Measurements from ENCODE around the gene ACTN1.

DNA sequence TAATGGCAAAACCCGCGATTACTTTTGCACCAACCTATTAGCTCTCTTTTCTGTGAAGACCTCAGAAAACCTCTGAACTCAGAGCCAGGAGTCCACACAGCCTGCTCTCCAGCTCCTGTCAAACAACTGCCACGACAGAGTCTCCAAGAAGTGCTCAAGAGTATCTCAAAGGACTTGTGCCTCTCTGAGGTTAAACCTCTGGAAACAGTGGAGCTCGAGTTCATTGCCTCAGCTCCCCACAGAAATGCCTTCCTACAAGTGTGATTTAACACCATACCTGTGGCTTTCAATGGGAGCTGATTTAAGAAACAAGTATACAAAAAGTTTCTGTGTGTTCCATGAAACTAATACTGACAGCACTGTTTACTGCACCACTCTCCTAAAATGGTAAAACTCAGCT is 20.1 kb downstream of the ACTN1 start:
- TF ChIP-seq CHD2 (IDR thresholded peaks at IDR 0.05; ENCODE audit: low read length): no peak
- TF ChIP-seq HDAC6 (IDR thresholded peaks at IDR 0.05; ENCODE audit: low read depth, low read length): no peak
- no peak for TF ChIP-seq PHF8 (conservative IDR thresholded peaks at IDR 0.05; ENCODE audit: low read depth, low read length)
- TF ChIP-seq POLR2AphosphoS5 (IDR thresholded peaks at IDR 0.05; ENCODE audit: low read depth, low read length): no peak
- TF ChIP-seq, protein P1, sequence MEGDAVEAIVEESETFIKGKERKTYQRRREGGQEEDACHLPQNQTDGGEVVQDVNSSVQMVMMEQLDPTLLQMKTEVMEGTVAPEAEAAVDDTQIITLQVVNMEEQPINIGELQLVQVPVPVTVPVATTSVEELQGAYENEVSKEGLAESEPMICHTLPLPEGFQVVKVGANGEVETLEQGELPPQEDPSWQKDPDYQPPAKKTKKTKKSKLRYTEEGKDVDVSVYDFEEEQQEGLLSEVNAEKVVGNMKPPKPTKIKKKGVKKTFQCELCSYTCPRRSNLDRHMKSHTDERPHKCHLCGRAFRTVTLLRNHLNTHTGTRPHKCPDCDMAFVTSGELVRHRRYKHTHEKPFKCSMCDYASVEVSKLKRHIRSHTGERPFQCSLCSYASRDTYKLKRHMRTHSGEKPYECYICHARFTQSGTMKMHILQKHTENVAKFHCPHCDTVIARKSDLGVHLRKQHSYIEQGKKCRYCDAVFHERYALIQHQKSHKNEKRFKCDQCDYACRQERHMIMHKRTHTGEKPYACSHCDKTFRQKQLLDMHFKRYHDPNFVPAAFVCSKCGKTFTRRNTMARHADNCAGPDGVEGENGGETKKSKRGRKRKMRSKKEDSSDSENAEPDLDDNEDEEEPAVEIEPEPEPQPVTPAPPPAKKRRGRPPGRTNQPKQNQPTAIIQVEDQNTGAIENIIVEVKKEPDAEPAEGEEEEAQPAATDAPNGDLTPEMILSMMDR (IDR thresholded peaks at IDR 0.05; ENCODE audit: control extremely low read depth in 1 of 3, insufficient read depth in 1 of 3, low read depth in 1 of 3, low read length in 3 of 3): no peak
- TF ChIP-seq SIRT6 (IDR thresholded peaks at IDR 0.05; ENCODE audit: low read length): no peak
- no peak for TF ChIP-seq POLR2A (IDR thresholded peaks at IDR 0.05; ENCODE audit: control extremely low read depth in 1 of 2, low read depth in 2 of 2, low read length in 2 of 2)
- no peak for TF ChIP-seq SIX5 (IDR thresholded peaks at IDR 0.05; ENCODE audit: low read depth, low read length)
- TF ChIP-seq, protein P2, sequence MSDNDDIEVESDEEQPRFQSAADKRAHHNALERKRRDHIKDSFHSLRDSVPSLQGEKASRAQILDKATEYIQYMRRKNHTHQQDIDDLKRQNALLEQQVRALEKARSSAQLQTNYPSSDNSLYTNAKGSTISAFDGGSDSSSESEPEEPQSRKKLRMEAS (IDR thresholded peaks at IDR 0.05): no peak
- no peak for TF ChIP-seq RAD21 (IDR thresholded peaks at IDR 0.05 in 1 of 2, conservative IDR thresholded peaks at IDR 0.05 in 1 of 2; ENCODE audit: low read depth in 2 of 2, low read length in 2 of 2)
- no peak for TF ChIP-seq JUN (IDR thresholded peaks at IDR 0.05; ENCODE audit: low read depth, low read length)
- TF ChIP-seq TAF1 (IDR thresholded peaks at IDR 0.05; ENCODE audit: low read depth, low read length): no peak

All from H1 (cell line).